ENCODE results near the gene TRIM16. TPM values are rescaled to one million over a fixed set of nuclear protein-coding genes. Genes with fewer than 3 reads are reported as not detected.
A peak's percentile ranks its signal among the peaks of the same experiment; 100 is the strongest.
"Not testable (repeated sequence)": the region's sequence is repeated elsewhere in the genome, so short reads cannot be mapped to it uniquely, and the experiment has no call there.

TRIM16 gene
- total RNA-seq, 1 donor from 2014 or later = 7.0 TPM

DNA sequence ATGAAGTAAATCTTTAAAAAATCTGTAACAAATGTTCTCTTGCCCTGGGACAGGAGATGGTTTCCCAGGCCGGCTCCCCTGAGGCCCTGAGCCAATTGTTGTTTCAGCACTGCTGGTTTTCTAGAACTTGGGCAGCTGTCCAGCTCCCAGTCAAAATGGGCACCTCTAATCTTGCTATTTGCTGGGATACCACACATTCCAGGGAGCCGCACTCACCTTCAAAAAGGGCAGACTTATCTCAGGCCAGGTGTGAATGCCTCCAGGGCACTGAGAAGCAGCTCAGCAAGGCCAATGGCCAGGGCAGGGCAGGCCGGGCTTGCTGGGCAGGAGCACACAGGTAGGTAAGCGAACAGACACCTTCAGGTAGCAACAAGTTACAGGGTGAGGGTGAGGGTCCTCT is 24.4 kb downstream of the TRIM16 start:
- DNase-seq (ENCODE audit: low spot score) (no peak), ATAC-seq (no peak)

DNA sequence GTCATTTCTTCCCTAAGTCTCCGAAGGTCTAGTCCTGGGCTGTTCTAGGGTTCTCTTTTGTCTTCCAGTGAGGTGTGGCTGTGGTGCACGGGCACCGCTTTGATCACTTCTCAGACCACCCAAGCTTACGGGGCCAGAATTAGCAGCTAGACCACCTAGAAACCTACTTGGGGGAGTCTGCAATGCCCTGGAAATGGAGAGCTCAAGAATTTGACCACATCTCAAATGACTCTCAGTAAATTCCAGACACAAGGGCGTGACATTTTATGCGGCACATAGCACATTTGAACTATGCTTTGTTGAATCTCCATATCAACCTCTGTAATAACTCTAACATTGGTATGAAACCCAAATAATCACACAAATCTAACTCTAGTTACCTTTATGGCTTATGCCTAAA is 24.9 kb downstream of the TRIM16 start:
- DNase-seq (ENCODE audit: low spot score) = no peak
- no peak for ATAC-seq

DNA sequence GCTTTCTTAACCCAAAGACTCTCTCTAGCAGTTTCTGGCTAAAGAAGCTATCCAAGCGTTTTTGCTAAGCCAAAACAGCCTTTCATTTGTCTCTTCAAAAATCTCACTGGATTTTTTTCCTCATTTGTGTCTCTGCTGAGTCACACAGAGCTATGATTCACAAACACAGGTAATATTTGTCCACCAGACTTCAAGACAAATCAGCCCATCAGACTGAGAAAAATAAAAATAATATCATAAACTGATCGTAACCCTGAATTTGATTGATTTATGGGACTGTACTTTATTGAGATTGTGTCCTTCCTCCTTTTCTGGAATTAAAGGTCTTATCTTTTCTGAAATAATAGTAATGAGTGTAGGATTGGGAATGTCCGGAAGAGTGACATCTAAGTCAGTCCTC is 25.8 kb downstream of the TRIM16 start:
- ATAC-seq (no peak), DNase-seq (ENCODE audit: low spot score) (no peak)

DNA sequence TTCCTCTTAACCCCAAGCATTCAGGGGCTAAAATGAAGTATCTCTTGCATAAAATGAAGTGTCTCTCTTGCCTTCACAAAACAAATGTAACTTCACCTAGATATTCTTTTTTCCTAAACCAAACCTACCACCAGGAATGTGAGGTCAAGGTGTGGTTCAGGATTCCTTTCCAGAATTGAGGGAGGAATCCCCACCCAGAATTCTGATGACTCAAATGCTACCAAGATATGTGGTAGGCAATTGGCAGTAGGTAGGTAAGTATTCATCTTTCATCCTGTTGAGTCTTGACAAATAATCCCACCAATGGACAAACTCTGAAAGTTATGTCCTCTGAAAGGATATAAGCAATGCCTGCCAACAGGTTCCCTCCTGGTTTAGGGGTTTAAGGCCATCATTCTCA is 26.2 kb downstream of the TRIM16 start:
- DNase-seq (ENCODE audit: low spot score) (no peak), ATAC-seq (no peak)

DNA sequence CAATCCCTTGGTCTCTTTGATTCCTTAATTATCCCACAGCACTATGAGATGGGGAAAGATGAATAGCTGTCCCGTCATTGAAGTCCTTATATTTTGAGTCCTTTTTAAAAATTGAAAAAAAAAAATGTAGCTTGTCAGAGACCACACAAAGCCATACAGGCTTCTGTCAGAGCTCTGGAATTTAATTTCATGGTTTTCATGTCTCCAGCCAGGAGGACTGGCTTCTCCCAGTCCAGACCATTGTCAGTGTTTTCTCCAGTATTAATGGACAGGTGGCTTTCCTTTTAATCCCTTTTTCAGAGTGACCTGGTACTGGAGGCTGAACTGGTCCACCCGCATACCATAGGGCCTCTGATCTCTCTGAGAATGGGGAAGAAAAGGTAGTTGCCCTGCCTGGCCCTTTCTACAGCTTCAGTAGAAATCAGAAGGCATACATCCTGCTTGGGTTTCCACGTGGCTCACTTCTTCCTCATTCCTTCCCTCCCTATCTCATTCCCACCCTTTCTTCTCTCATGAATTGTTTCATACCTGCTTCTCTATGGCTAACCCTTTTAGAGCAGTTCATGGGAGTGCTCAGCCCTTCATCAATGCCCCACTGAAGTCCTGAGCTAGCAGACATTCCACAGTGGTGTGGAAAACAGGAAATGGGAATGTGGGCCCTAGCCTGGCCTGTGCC is 29.1 kb downstream of the TRIM16 start:
- ATAC-seq = no peak
- DNase-seq (ENCODE audit: low spot score) = no peak

DNA sequence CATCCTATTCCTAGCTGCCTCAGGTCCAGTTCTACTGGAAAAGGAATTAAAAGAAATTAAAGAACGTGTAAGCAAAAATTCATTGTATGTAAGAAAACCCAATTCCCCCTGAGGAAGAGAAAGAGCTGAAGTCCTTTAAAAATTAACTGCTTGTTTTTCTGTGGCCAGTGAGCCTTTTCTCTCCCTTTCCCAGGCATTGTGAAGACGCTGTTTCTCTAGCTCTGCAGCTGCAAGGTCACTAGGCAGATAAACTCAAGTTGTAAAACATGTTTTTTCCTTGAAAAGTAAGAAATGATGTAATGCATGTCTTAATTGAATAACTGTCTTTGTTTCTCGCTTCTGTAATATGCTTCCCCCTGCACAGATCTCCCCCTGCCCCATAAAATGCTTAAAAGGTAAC is 29.7 kb downstream of the TRIM16 start:
- ATAC-seq; DNase-seq (ENCODE audit: low spot score): not testable (repeated sequence)

DNA sequence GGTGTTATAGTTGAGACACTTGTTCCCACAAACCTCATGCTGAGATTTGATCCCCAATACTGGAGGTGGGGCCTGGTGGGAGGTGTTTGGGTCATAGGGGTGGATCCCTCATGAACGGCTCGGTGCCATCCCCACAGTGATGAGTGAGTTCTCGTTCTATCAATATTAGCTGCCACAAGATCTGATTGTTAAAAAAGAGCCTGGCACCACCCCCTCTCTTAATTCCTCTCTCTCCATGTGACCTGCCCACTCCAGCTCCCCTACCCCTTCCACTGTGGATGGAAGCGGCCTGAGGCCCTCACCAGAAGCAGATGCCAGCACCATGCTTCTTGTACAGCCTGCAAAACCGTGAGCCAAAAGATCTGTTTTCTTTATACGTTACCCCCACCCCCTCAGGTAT is 31.2 kb downstream of the TRIM16 start:
- DNase-seq (ENCODE audit: low spot score) = no peak
- ATAC-seq = no peak

DNA sequence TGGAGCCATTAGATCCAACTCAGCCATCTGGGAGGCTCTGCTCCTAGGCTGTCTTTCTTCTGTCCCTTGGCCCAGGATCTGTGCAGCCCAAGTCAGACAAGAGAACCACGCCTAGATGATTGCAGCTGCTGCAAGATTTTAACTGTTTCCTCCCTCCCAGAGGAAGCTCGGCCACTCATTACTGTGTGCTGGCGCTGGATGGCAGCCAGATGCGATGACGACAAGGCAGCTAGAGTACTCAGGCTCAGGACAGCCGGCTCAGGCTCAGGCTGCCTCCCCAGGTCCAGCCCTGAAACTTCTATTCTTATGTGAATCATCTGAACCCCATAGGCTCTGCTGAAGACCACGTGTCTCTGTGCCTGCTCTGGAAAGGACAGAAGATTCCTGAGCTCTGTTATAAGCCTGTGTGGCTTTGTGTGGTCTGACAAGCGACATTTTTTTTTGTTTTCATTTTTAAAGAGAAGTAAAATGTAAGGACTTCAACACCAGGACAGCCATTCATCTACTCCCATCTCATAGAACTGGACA is 32.5 kb downstream of the TRIM16 start:
- DNase-seq (ENCODE audit: low spot score) = peak; percentile 69
- peak; percentile 86 for ATAC-seq

DNA sequence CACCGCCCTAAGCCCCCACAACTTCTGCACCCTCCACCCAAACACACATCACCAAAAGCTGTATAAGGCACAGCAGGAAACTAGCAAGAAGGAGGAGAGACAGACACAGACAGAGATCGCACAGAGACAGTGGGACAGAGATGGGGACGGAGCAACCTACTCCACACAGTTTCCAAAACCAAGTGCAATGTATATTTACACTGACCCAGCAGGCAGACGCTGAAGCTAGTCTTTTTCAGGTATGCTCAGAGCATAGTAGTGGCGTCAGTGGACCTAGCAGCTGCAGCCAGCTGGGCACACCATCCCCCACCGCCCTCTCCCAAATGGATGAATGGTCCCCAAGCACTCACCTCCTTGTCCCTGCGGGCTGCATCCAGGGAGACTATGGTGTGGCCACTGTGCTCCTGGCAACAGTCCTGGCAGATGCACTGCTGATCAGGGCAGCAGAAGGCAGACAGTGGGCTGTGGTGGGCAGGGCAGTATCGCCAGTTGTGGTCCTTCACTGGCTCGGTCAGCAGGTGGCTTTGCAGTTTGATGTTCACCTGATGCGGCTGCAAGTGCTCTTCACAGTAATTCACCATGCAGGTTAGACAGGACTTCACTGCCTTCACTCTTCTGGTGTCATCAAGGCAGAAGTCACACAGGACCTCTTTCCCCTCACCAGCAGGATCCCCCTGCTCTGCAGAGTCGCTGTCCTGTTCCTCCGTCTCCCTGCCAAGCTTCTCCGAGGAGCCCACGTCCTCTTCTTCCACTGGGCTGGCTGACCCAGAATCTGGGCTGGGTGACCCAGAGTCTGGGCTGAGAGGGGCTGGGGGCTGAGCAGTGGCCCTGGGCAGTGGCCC is 33.1 kb downstream of the TRIM16 start:
- no peak for ATAC-seq
- no peak for DNase-seq (ENCODE audit: low spot score)

DNA sequence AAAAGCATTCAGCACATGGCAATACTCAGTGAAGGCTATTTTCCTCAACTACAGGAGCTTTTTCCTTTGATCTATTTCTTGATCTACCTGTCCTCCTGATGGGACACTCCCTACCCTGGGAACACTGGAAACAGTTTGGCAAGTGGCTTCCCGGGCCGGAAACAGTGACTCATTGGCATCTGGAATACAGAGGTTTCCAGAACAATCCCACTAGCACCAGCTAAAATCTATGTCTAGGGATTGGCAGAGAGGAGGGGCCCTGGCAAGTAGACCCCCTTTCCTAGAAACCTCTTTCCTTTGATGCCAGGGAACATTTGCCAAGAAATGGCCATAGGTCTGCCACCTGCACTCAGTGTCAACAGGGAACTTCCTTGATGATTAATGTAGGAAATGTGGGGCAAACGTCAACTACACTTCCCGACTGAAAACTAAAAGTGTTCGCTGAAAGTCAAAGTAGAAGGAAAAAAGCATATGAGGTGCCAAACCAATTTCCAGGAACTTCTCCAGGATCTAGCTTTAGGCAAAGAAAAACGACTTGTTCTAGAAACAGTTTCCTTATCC is 34.2 kb downstream of the TRIM16 start:
- ATAC-seq = no peak
- DNase-seq (ENCODE audit: low spot score) = no peak

DNA sequence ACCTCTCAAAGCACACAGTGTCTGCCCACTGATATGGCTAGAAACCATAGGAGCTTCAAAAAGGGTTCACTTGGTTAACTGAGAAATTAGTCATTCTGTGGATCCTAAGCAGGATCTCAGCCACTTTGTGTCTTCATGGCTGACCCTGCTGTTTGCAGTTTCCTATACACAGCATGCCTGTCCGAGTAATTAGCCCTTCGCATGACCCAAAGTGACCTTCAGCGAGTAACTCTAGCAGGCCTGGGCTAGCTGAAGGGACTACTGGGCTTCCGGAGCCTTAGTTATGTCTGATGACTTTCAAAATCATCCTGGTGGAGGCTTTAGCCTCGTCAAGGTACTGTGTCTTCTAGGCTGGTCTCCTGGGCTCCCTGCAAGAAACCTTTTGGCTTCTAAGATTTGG is 35.7 kb downstream of the TRIM16 start:
- DNase-seq (ENCODE audit: low spot score) (no peak), ATAC-seq (no peak)

DNA sequence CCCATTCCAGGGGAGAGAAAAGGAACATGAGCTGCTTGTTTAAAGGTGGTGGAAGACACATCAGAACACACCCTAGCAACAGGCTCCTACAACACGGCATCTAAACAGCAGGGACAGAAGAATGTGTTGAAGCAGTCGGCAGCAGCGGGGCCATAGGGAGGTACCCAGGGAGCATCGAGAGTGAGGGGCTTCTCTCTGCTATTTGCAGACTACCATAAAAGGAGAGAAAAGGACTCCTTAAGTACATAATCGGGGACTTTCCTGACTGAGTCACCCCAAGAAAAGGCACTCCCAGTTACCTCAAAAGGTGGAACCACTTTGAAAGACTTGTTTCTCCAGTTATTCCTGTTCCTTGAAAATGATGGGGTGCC is 38.2 kb downstream of the TRIM16 start:
- ATAC-seq; DNase-seq (ENCODE audit: low spot score): not testable (repeated sequence)

DNA sequence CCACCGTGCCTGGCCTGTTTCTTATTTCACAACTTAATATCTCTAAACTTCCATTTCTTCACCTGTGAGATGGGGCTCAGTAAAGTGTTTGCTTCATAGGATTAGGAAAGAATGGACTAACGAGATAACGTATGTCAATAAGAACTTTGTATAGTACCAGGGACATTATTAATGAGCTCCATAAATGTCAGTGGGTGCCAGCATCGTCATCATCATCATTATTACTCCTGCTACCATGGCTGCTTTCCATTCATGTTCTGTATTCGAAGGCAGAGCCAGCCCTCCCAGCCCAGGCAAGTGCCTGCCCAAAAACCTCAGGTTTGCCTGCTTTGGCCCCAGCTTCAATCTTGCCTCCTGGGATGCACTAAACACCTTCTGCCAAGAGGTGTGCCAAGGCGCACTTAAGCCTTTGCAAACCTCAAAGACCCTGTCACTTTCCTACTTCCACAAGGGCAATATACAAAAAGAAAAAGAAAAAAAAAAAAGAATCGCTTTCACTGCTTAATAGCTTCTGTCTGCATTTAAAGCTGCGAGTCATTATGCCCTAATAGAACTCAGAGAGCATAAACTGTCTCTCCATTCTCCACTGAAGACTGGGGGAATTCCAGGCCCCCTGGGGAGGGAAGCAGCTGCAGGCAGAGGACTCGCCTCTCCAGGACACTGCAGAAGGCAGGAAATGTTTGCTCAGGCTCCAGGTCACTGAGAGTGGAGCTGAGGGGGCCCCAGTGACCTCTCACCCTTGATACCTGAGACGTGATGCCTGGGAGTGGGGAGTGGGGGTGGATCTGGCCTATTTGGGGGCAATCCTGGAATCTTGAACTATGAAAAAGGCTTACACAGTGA is 38.8 kb downstream of the TRIM16 start:
- not testable (repeated sequence) for DNase-seq (ENCODE audit: low spot score)

DNA sequence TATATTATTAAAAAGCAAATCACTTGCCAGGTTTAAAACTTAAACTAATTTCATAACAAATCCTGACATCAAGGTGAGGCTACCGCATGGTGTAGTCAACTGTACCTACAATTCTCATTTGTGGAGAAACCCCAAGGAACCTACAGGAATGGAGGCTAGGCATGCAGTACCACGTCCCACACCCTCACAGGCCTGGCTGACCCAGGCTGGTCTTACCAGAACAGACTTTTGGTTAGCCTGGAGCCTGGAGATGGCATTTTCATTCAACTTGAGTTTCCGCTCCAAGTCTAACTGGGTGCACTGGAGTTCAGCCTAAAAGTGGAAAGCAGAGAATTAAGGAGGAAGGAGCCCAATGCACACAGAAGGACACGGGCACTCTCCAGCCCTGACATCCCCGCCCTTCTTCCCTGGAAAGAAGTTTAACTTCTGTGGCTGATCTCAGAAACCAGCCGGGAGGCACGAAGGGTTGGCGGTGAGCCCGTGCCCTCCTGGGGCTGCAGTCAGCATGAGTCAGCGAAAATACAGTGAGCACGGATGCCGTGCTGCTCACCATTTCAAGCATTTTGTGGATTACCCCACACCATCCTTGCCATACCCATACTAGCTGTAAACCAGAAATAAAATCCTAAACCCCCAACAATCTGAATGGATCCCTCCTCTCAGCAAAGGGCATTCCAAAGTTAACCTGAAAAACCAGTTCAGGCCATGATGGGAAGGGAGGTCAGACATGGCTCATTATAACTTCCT is 41.4 kb downstream of the TRIM16 start:
- not testable (repeated sequence) for DNase-seq (ENCODE audit: low spot score)
- ATAC-seq = peak; percentile 59

More for the DNA sequence above, 38.8 kb downstream of the TRIM16 start:
- ATAC-seq = not testable (repeated sequence)

DNA sequence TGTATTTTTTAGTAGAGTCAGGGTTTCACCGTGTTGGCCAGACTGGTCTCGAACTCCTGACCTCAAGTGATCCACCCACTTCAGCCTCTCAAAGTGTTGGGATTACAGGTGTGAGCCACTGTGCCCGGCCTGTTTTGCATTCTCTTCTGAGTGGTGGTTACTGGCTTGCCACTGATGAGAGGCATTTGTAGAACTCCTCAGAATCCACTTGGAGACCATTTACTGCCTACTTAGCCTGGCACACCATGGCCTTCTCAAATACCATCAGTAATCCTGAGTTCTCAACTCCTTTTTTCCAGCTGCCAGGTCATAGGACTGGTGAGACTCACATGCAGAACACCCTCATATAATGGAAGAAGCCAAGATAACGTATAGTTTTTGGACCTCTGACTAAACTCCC is 42.1 kb downstream of the TRIM16 start:
- DNase-seq (ENCODE audit: low spot score); ATAC-seq: not testable (repeated sequence)

DNA sequence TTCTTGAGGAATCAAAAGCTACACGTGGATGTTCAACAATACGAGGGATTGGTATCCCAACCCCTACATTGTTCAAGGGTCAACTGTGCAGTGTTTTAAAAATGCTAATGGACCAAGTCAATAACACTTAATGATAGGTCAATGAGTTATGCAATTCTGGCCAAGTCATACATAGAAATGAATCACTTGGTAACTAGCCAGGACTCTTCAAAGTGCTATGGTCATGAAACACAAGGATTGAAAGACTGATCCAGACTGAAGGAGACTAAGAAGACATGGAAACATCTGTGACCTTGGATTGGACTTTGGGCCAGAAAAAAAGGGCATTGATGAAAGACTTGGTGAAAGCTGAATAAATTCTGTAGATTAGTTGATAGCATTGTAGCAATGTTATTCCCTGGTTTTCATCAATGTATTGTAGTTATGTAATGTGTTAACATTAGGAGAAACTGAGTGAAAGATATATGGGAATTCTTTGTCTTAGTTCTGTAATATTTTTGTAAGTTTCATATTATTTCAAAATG is 53.1 kb downstream of the TRIM16 start:
- not testable (repeated sequence) for ATAC-seq; DNase-seq (ENCODE audit: low spot score)

DNA sequence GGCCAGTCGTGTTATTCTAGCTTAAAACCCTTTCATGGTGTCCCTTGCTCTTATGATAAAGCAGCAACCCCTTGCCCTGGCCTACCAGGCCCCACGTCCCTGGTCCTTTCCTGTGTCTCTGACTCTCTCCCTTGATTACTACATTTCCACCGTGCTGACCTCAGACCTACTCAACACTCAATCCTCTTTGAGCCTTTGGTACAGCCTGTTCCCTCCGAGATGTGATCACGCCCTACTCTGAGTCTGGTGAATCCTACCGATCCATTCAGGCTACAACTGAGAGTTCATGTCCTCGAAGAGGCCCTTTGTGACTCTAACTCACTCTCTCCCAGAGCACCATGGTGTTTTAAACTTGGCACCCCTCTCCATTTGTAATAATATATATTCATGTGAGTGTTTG is 54.1 kb downstream of the TRIM16 start:
- not testable (repeated sequence) for ATAC-seq; DNase-seq (ENCODE audit: low spot score)

DNA sequence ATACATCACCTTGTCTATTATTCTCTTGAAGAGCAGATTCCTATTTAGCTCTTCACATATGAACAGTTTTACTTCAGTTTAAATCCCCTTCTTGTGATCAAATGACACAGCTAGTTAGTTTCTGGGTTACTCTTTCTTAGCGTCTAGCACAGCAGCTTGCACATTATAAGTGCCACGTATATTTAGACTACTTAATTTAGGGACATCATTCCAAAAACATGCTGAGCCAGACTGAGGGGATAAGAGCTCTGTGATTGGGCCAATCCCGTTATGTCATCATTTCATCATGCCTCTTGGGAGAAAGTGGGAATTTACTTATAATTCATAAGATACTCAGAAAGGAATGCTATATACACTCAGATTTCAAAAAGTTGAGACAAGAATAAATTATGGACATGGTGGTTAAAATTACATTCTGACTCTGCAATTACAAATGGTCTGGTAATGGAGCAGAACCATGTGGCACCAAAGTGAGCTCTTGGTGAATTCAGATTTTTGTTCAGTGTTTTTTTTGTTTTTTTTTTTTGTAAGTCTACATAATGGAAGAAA is 60.4 kb downstream of the TRIM16 start:
- not testable (repeated sequence) for DNase-seq (ENCODE audit: low spot score); ATAC-seq

DNA sequence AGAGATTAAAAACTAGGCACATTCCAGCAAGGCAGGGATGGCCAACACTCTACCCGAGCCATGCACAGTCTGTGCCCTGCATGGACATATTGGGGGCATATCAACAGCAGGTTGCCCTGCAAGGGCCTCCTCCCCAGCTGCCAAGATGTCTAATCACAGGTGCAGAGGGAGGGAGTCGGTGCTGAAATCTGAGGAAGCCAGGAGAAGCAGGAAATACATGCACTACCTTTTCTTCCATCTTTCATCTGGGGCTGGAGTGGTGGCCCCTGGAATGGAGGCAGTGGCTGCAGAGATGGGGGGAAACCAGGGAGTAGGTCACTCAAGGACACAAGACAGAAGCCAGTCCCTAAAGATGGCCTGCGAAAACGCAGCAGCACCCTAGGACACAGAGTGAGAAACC is 60.9 kb downstream of the TRIM16 start:
- not testable (repeated sequence) for ATAC-seq; DNase-seq (ENCODE audit: low spot score)
